OCI-LY3 (cell line): ENCODE data around the gene GOLGA6D.

Experiments used
- EZH2phosphoT487 ChIP-seq: fragments of 200-600 bp; shearing (Covaris generic); IDR thresholded peaks from 2 replicates; pipeline ENCODE4 v1.6.1; 2018; ENCODE audit warnings: antibody characterized with exemption, mixed run types, low read depth
- TF ChIP-seq, protein P1 (sequence below): fragments of 200-600, 300-600 bp; sonication (generic); IDR thresholded peaks from 2 replicates; pipeline ENCODE4 v1.5.1; 2014; ENCODE audit warnings: antibody characterized with exemption, low read length, low read depth

DNA sequence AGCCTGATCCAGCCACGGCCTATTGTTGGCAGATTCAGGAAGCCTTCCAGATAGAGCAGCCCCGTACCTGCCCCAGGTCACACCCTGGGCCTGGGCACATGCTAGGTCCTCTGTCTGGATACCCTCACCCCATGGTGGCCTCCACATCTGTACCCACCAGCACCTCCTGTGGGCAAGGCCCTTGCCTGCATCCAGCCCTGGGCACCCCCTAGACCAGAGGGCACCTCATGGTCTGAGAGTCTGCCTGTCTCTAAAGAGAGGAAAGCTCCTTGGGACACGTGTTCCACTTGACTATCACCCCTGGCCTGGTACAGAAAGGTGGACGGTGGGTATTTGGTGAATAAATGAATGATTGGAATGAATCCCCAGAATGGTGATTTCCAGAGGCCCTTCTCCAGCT, 44.4 kb downstream of the GOLGA6D start:
- TF ChIP-seq, protein P1, sequence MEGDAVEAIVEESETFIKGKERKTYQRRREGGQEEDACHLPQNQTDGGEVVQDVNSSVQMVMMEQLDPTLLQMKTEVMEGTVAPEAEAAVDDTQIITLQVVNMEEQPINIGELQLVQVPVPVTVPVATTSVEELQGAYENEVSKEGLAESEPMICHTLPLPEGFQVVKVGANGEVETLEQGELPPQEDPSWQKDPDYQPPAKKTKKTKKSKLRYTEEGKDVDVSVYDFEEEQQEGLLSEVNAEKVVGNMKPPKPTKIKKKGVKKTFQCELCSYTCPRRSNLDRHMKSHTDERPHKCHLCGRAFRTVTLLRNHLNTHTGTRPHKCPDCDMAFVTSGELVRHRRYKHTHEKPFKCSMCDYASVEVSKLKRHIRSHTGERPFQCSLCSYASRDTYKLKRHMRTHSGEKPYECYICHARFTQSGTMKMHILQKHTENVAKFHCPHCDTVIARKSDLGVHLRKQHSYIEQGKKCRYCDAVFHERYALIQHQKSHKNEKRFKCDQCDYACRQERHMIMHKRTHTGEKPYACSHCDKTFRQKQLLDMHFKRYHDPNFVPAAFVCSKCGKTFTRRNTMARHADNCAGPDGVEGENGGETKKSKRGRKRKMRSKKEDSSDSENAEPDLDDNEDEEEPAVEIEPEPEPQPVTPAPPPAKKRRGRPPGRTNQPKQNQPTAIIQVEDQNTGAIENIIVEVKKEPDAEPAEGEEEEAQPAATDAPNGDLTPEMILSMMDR = no peak
- TF ChIP-seq EZH2phosphoT487 = no peak
